DMS114 treated with DMSO at 0.1 percent for 48 hours (cell line): ENCODE data around the gene ILKAP.
A peak's percentile ranks its signal among the peaks of the same experiment; 100 is the strongest.

Source experiments
- DNase-seq: peaks from one replicate; lab custom pipeline; 2025; ENCODE audit not compliant: unreplicated experiment; lab: John Stamatoyannopoulos, UW

Gene ILKAP

GRCh38 chr2:238237431-238238135, 34.1 kb upstream of the ILKAP start:
- DNase-seq: no peak

DNA sequence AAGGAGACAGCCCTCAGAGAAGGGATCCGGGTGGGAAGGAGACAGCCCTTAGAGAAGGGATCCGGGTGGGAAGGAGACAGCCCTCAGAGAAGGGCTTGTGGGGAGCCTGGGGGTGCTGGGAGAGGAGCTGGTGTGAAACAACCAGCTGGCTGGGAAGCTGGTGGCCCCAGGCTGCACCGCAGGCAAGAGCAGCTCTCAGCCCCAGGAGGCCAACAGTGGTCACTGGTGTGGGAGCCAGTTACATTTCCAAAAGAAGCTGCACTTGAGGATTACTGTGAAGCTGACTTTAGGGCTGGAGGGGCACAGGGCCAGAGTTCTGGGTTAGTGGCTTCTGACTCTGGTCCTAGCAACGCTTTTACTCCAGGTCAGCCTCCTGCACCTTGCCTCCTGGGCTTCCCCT, 33.1 kb upstream of the ILKAP start:
- DNase-seq: no peak

DNA sequence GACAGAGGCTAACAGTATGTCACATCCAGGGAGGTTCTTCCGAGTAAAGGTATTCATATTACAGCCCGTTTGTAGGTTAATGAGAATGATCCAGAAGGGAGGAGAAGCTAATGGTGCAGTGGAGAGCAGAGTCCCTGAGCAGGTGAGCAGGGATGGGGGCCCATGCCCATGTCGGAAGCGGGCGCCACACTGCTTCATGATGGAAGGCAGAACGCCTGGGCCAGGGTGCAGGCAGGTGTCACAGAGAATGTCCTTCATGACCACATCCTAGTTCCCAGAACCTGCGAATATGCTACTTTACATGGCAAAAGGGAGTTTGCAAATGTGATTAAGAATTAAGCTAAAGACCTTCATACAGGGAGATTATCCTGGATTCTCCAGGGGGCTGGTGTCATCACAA, 32.4 kb upstream of the ILKAP start:
- no peak for DNase-seq

- DNase-seq: no peak
Measured at GRCh38 chr2:238235331-238235732, 31.8 kb upstream of the ILKAP start.

GRCh38 chr2:238233625-238234024, 30.1 kb upstream of the ILKAP start:
- no peak for DNase-seq

DNA sequence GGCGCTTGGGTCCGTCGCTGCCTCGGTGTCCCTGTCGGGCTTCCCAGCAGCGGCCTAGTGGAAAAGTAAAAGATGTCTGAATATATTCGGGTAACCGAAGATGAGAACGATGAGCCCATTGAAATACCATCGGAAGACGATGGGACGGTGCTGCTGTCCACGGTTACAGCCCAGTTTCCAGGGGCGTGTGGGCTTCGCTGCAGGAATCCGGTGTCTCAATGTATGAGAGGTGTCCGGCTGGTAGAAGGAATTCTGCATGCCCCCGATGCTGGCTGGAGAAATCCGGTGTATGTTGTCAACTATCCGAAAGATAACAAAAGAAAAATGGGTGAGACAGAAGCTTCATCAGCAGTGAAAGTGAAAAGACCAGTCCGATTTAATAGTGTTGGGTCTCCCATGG, 28.3 kb upstream of the ILKAP start:
- no peak for DNase-seq

GRCh38 chr2:238231251-238231793, 27.8 kb upstream of the ILKAP start:
- peak; percentile 24 for DNase-seq

DNA sequence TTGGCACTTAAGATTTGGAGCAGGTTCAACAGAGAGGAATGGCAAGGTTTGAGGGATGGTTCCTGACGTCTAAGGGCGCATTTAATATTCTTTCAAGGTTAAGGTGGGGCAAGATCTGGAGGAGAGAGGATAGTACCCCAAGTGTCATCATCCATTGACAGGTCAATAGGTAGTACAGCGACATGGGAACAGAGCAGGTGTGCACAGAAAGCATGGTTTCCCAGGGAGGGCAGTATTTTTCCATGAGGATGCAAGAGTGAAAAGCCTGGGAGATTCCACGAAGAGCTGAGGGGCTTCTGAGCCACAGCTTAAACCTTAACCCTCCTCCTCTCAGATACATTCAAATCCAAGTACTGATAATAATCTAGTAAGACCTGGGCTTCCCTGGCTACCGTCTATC, 27.2 kb upstream of the ILKAP start:
- no peak for DNase-seq

- no peak for DNase-seq
Measured at GRCh38 chr2:238228700-238229099, 25.2 kb upstream of the ILKAP start.

DNA sequence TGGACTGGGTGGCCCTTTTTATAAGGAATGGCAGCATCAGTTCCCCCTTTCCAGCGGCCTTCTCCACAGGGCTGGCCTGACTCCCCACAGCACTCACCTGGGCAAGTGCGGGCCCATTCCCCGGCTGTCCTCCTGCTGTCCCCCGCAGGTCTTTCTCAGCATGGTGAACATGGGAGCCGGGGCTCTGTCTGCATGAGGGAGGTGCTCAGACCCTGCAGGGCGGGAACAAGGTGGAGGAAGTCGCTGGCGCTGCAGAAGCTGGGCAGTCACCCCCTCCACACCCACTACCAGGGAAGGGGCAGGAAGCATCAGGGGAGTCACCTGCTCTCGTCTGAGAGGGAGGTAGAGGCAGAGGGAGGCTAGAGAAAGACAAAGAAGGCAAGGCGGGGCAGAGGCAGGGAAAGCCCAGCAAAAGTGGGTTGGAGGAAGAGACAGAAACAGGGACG, 24.1 kb upstream of the ILKAP start:
- DNase-seq: no peak

DNA sequence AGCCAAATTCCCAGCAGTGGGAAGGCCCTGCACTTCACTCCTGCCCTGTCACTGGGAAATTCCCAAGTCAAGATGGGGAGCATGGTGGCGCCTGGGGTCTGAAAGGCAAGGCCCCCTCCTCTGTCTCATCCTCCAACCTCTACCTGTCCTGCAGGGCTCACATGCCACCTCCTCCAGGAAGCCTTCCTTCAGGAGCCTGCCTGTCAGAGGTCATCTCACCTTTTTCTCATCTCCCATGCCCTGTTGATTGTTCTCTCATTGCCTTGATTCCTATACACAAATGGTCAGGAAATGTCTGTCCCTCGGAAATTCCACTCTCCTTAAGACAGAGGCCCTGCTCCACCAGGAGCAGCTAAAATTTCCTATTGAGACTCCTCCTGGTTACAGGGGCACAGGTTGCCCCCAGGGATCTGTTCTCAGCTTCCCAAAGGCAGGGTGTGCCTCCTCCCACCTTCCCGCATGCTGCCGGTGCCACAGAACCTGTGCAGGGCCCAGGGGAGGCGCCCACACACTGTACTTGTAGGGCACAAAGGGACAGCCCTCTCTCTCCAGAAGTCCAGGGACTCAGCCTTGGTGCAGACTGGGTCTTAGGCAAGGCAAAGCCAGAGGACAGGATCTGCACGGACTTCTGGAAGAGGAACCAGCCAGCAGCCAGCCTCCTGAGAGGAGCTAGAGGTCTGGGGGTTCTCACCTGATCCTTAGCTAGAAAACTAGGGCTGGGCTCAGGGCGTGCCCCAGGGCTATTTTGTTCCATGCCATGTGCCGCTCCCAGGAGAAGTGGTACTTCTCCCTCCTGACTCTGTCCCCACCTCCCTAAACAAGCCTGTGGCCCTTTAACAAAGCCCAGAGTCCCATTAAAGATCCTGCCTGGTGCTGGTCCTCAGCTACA, 23.4 kb upstream of the ILKAP start:
- no peak for DNase-seq

DNA sequence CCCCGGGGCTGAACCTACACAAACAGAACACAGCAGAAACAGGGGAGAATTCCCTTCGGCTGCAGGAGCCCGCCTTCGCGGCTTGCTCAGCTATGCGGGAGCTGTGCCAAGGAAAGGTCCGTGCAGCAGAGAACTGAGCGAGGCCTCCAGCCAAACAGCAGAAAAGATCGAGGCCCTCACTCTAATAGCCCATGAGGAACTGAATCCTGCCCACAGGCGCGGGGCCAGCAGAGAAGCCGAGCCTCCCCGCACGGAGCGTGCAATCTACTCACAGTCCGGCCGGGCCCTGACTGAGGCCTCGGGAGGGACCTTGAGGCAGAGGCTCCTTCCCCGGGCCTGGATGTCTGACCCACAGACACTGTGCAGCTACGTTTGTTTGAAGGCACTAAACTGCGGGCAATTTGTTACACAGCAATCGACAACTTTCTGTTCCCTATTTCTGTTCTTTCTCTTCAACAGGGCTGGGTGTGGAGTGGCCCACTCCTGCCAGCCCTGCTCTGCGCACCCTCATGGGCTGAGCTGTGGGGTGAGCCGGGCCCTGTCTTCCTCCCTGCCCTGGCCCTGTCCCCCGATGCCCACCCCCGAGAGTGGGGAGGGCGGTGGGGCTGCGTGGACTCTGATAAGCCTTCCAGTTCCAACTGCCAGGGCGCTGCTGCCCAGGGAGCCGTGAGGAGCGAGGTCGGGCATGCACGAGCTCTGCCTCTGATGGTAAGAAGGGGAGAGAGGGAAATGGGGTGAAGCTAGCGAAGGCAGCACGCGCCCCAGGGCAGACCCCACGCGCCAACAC, 22.6 kb upstream of the ILKAP start:
- DNase-seq: no peak

- no peak for DNase-seq
Measured at GRCh38 chr2:238225121-238225520, 21.6 kb upstream of the ILKAP start.

GRCh38 chr2:238224356-238225035, 21.0 kb upstream of the ILKAP start:
- DNase-seq: no peak

DNA sequence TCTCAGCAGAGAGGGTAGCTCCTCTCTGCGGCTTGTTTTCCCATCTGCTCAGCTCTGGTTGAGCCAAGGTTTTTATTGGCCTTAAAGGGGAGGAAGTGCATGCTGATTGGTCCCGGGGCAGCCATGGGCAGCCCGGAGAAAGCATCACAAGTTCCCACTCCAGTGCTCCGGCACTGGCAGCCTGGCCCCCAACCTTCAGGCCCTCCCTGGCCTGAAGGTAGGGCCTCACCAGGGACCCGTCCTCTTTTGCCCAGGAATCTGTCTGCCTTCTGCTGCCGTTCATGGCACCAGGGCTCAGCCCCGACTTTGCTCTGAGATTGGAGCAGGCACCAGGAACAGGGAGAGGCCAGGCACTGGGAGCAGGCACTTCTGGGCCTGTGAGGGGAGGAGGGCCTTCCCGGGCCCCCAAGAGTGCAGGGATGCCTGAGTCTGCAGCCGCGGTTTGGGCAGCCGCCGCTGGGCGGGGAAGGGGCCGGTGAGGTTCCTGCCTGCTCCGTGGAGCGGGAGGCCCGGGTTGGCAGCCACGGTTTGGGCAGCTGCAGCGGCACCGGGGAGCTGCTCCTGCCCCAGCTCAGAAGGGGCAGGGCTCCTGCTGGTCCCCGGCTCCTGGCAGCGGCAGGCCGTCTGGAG, 17.5 kb upstream of the ILKAP start:
- peak; percentile 49 for DNase-seq

DNA sequence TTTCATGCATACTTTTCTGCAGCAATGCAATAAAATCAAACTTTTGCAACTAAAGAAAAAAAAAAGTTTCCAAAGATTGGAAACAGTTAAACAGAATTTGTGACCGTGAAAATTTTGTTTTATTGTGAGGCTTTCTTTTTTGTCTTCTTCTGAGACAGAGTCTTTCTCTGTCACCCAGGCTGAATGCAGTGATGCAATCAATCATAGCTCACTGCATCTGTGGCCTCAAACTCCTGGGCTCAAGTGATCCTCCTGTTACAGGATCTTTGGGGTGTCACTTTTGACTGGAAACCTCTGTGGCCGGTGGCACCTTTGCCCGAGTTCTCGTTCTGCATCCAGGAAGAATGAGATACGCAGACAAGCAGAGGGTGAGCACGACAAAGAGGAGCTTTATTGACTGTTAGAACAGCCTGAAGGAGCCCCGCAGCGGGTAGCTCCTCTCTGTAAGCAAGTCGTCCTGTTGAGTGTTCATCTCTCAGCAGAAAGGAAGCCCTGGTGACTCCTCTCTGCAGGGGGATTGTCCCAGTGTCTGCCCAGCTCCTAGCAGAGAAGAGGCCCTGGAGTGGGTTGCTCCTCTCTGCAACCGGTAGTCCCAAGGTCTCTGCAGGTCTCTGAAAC, 16.9 kb upstream of the ILKAP start:
- no peak for DNase-seq

- DNase-seq: no peak
Measured at GRCh38 chr2:238216651-238217184, 13.2 kb upstream of the ILKAP start.

DNA sequence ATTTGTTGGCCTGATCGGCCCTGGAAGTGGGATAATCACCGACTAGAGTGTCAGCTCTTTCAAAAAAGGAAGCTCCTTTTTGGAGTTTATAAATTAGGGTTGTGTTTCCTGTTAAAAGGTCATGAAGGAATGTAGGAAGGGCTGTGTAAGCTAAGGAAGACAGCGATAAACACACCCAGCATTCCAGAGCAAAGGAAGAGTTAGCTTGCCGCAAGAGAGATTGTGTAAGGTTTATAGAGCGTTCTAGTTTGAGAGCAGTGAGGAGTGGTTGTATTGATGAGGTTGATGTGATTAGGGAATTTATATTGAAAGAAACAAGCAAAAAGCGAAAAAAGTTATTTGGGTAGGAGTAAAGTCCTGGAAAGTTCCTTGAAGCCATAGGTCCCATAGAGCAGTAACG, 3.5 kb upstream of the ILKAP start:
- no peak for DNase-seq

DNA sequence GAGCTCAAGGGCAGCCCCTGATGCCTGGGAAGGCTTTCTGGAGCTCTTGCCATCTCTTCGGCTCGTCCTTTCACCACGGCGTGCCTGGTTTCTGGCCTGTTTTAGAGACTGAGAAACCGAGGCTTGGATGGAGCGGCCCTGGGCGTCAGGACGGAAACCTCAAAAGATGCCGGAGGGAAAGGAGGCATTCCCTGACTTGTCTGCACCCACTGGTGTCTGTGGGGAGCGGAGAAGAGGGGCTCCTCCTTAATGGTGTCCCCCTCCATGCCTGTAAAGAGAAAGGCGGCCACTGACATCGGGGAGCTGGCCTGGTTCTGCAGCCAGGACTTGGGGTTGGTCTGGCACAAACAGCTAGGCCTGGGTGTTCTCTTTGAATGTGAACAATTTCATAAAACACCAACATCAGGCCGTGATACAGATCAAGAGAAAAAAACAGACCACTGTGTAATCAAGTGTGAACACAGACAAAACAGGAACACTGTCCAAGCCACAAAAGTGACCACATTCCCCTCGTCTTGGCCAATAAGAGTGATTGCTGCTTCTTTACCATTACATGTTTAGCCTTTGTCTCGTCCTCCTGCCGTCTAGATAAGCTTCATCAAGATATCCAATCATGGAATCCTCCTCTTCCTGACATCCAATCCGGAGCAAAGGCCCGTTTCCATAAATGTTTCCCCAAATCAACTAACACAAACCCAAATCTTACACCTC, 633 bp upstream of the ILKAP start:
- DNase-seq: no peak
